HG03457 (cell line): ENCODE results near the gene CTSE.

Source experiments
- ATAC-seq: cut with Tn5 transposase; IDR thresholded peaks from one replicate; pipeline ENCODE4 v1.9.1; 2021; ENCODE audit warnings: moderate number of reproducible peaks; ENCODE audit not compliant: unreplicated experiment

Gene CTSE

GRCh38 chr1:205973377-205974232, 50.1 kb downstream of the CTSE start:
- ATAC-seq, result no peak

GRCh38 chr1:205972491-205973168, 51.1 kb downstream of the CTSE start:
- ATAC-seq, result no peak

- no peak for ATAC-seq
Measured at GRCh38 chr1:205972081-205972480, 51.6 kb downstream of the CTSE start.

GRCh38 chr1:205971082-205971481, 52.6 kb downstream of the CTSE start:
- no peak for ATAC-seq

- no peak for ATAC-seq
Measured at GRCh38 chr1:205970486-205970885, 53.2 kb downstream of the CTSE start.

- no peak for ATAC-seq
Measured at GRCh38 chr1:205969229-205969628, 54.5 kb downstream of the CTSE start.

- no peak for ATAC-seq
Measured at GRCh38 chr1:205967554-205968335, 56.0 kb downstream of the CTSE start.

- ATAC-seq, result no peak
Measured at GRCh38 chr1:205965036-205965884, 58.4 kb downstream of the CTSE start.

GRCh38 chr1:205963352-205964155, 60.1 kb downstream of the CTSE start:
- no peak for ATAC-seq

GRCh38 chr1:205962821-205963221, 60.9 kb downstream of the CTSE start:
- ATAC-seq, result no peak

GRCh38 chr1:205961991-205962820, 61.5 kb downstream of the CTSE start:
- ATAC-seq, result no peak

GRCh38 chr1:205961405-205961804, 62.3 kb downstream of the CTSE start:
- ATAC-seq, result no peak

GRCh38 chr1:205959789-205960188, 63.9 kb downstream of the CTSE start:
- ATAC-seq, result no peak
